GM21529 (cell line): Measurements from ENCODE around the gene GMCL1.
A peak's percentile ranks its signal among the peaks of the same experiment; 100 is the strongest.
"Not testable (repeated sequence)": the region's sequence is repeated elsewhere in the genome, so short reads cannot be mapped to it uniquely, and the experiment has no call there.

Source experiments
- ATAC-seq: cut with Tn5 transposase; IDR thresholded peaks from one replicate; pipeline ENCODE4 v1.9.1; 2021; ENCODE audit not compliant: unreplicated experiment

GMCL1 gene

DNA sequence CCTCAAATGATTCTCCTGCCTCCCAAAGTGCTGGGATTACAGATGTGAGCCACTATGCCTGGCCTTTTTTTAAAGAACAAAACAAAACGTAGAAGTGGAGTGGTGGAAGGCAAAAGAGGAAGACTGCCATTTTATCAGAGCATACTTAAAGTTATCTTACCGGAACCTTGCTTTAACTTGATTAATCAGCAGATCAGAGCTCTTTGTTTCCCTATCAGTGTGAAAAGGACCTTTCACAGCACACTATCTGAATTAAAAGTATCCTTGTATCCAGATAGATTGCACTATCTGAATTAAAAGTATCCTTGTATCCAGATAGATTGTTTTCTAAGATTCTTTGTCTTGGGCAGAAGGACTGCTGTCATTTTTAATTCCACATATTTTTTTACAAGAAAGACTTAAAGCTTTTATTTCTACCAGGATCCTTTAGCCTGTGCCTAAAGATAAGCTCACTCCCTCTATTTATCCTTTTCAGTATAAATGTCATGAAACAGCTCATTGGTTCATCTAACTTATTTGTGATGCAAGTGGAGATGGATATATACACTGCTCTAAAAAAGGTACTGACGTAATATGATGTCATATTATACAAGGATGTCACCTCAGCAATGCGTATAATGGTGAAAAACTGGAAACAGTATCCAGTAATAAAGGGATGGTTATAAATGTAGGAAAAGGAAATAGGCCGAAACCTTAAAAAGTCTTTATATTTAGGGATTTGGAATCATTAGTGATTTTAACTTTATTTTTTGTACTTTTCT, 17.8 kb downstream of the GMCL1 start:
- ATAC-seq: no peak

DNA sequence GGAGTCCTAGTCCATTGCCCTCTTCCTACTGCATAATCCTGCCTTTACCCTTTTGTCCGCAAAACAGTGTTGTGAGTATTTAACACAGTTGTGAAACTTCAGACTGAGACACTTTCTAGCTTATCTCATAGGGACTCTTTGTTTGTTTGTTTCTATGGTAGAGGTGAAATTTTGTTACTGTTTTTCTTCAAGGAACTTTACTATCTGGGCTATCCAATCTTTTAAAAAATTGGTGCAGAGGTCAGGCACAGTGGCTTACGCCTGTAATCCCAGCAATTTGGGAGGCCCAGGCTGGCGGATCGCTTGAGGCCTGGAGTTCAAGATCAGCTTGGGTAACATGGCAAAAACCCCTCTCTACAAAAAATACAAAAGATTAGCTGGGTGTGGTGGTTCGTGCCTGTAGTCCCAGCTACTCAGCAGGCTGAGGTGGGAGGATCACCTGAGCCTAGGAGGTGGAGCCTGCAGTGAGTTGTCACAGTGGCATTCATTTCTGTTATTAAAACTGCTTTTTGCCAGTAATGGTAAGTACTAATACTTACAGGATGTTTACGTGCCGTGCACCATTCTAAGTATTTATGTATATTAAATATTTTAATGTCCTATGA, 18.8 kb downstream of the GMCL1 start:
- no peak for ATAC-seq

DNA sequence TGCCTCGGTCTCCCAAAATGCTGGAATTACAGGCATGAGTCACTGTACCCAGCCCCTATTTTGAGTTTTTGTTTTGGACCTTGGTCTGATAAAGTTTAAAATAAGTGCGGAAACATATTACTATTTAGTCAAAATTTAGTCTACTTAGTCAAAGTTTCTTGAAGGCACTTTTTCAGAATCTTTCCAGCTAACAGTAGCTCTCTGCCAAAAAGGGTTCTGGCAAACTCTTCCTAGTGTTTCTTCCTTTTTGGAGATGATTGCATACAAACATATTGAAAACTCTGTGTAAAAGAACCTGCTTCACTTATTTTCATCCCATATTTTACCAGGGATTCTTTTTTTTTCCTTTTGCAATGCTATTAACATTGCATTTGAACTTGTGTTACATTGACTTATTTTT, 28.8 kb downstream of the GMCL1 start:
- no peak for ATAC-seq

DNA sequence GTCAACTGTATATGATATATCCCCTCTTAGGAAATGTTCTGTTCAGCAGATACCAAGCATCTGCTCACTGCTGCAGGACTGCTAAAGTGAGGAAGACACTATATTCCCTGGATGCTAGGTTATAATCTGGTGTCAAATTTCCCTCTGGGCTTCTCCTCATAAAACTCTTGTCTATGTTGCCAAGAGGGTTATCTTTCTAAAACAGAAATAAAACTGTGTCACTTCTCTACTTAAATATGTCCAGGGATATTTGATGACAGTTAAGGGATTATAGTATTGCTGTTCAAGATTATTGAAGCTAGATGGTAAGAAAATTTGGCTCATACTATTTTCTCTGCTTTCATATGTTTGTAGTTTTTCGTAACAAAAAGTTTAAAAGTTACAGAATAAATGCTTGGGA, 33.8 kb downstream of the GMCL1 start:
- no peak for ATAC-seq

DNA sequence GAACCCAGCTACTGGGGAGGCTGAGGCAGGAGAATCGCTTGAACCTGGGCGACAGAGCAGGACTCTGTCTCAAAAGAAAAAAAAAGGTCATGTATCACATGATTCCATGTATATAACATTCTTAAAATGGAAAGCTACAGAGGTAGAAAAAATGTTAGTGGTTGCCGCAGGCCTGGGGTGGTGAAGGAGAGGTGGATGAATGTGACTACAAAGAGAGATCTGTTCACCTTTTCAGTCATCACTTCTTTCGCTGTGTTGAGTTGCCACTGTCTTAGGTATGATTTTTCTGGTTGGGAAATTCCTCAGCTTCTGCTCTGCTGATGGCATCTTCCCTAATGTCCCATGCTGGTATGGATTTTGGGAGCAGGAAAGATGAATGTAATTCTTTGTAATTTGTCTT, 59.0 kb downstream of the GMCL1 start:
- no peak for ATAC-seq

DNA sequence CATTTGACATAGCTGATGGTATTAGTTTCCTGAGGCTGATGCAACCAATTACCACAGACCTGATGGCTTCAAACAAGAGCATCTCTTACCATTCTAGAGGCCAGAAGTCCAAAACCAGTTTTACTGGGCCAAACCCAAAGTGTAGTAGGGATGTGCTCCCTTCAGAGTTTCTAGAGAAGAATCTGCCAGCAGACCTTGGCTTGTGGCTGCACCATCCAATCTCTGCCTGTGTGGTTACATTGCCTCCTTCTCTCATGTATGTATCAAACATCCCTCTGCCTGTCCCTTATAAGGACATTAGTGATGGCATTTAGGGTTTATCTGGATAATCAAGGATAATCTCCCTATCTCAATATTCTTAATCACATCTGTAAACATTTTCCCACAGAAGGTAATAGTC, 59.8 kb downstream of the GMCL1 start:
- ATAC-seq: no peak

DNA sequence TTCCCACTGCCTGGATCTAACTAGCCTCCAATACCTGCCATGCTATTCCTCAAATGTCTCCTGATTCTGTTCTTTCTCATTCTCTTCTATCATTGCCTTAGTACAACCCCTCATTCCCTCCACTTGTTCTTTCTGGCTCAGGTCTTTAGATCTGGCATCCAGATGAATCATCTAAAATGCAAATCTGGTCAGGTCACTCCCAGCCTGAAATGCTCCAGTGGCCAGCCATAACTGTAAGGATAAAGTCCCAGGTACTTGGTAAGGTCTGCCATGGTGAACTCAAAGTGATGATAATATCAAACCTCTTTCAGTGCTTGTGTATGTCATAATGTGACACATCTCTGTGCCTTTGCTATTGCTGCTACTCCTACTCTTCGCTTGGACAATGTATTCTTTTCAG, 61.4 kb downstream of the GMCL1 start:
- ATAC-seq: no peak

DNA sequence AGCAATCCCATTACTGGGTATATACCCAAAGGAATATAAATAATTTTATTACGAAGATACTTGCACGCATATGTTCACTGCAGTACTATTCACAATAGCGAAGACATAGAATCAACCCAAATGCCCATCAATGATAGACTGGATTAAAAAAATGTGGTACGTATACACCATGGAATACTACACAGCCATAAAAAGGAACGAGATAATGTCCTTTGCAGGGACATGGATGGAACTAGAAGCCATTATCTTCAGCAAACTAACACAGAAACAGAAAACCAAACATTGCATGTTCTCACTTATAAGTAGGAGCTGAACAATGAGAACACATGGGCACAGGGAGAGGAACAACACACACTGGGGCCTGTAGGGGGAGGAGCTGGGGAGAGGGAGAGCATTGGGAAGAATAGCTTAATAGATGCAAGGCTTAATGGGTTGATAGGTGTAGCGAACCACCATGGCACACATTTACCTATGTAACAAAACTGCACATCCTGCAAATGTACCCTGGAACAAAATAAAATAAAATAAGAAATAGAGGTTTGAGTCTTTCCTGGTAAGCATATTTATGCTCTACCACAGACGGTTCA, 63.5 kb downstream of the GMCL1 start:
- not testable (repeated sequence) for ATAC-seq

DNA sequence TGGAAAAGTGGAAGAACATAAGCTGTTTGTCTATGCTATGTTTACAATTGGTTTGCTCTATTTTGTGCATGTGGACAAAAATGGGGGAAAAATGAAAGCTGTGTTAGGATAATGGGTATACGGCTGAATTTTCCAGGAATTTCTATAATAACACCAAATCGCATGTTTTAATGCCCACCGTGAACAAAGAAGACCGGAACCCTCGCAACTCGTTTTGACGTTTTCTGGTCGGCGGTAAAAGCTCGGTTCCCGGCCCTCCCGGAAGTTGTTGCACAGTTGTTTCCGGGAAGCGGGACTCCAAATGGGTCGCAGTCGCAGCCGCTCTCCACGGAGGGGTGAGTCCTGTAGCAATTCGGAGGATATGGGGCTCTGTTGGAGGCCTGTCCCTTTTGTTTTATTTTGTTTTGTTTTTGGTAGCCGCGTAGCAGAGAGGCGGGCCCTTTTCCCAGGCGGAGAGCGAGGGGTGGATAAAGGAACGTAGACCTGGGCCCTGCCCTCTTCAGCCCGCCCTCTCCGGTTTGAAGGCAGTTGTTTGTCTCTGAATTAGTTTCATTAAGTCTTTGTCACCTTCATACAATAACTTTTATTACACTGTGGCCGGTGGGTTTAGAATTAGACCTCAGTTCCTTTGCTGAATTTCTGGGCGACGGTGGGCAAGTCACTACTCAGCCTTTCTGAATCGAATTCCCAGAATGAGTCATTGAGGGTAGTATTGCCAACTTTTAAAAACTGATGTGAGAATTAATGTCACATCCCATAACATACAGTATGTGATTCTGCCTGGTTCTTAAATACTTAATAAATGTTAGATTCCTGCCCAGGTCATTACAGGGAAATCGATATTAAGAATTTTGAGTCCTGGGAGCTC, 64.5 kb downstream of the GMCL1 start, which contains the start of gene SNRNP27:
Gene SNRNP27 (plus strand): TSS at position 273 of the 868 bp plus-strand sequence. CDS start 29 bp downstream, at position 302.
- ATAC-seq: peak; percentile 76

DNA sequence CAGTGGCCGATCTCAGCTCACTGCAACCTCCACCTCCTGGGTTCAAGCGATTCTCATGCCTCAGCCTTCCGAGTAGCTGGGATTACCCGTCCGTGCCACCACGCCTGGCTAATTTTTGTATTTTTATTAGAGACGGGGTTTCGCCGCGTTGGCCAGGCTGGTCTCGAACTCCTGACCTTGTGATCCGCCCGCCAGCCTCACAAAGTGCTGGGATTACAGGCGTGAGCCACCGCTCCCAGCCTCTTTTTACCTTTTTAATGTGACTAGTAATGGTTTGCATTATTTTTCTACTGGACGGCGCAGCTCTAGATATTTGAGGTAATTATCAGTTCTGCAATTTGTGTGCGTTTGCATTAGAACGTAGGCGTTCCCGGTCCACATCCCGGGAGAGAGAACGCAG, 65.3 kb downstream of the GMCL1 start:
- not testable (repeated sequence) for ATAC-seq

DNA sequence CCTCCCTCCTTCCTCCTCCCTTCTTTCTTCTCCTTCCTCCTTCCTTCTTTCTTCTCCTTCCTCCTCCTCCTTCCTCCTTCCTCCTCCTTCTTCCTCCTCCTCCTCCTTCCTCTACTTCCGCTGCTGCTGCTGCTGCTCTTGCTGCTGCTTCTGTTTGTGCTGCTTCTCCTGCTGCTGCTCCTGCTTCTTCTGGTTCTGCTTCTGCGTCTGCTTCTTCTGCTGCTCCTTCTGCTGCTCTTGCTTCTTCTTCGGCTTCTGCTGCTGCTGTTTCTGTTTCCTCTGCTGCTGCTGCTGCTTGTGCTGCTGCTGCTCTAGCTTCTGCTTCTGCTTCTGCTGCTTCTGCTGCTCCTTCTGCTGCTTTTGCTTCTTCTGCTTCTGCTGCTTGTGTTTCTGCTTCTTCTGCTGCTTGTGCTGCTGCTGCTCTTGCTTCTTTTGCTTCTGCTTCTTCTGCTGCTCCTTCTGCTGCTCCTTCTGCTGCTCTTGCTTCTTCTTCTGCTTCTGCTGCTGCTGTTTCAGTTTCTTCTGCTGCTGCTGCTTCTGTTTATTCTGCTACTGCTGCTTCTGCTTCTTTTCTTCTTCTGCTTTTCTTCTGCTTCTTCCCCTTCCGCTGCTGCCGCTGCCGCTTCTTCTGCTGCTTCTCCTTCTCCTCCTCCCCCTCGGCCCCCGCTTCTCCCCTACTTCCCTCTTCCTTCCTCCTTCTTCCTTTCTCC, 72.9 kb downstream of the GMCL1 start:
- ATAC-seq: peak; percentile 45

DNA sequence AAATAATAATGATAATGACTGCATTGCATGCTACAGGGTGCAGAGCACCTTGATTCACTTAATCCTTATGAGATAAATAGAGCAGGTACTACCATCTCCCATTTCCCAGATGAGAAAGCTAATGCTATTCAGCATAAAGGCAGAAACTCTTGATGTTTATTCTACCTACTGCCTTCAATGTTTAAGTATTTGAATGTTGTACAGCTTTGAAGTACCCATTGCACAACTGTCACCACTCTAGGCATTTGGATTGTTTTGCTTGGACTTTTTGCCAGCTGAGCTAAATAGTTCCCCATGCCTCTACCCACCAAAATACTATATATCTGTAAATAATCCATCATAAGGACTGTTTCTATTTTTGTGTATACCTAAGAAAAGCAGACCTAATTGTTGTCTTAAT, 77.8 kb downstream of the GMCL1 start:
- no peak for ATAC-seq

DNA sequence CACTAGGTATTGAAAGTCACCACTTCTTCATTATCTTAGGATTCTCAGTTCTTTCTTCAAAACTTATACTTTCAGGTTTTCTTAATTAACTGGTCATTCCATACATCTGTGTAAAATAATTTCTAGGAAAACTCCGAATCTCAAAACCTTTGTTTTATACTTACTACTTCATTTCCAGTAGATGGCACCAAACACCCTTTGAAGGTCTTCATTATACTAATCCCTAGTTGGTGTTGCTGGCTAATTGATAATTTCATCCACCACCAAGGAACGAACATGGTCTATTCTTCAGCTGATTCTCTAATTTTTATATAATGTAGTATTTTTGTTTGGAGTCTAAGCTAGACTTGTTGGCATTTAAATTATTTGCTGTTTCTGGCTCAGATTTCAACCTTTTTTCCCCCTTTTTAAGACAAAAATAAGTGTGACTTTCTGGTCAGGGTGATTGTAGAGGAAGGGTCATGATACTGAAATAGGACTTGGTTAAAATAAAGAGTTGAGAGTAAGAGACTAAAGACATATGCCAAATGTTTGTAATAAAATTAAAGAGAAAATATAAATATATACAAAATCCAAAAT, 82.6 kb downstream of the GMCL1 start:
- ATAC-seq: no peak

DNA sequence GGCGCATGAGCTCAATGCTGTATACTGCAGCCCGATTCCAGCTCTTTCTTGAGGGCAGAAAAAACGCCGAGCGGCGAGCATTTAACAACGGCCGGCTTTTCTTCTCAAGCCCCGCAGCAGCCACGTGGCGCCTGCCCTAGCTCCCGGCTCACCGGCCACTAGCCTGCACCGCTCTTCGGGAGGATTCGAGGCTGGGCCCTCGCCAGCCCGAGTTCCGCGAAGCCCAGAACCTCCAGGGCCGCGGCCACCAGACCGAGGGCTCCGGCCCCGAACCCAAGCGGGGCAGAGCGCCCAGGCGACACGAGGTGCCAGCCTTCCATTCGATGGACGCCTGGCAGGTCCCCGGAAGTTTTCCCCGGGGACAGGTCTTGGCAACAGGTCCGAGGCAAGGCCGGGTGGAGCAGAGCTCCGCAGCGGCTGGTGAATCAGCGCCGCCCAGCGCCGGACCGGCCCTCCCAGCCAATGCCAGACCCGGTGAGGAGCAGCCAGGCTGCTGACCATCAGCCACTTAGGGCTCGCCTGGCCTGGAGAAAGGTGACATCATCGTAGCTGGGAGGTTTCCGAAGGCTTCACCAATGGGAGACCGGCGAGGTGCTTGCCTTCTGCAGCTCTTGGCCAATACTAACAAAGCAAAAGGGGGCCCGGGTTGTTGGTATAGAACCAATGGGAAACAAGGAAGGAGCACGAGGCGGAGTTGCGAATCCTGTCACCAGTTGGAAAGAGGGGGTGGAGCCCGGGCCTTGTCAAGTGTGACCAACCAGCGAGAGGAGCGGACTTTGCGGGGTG, 84.9 kb downstream of the GMCL1 start:
- peak; percentile 89 for ATAC-seq

DNA sequence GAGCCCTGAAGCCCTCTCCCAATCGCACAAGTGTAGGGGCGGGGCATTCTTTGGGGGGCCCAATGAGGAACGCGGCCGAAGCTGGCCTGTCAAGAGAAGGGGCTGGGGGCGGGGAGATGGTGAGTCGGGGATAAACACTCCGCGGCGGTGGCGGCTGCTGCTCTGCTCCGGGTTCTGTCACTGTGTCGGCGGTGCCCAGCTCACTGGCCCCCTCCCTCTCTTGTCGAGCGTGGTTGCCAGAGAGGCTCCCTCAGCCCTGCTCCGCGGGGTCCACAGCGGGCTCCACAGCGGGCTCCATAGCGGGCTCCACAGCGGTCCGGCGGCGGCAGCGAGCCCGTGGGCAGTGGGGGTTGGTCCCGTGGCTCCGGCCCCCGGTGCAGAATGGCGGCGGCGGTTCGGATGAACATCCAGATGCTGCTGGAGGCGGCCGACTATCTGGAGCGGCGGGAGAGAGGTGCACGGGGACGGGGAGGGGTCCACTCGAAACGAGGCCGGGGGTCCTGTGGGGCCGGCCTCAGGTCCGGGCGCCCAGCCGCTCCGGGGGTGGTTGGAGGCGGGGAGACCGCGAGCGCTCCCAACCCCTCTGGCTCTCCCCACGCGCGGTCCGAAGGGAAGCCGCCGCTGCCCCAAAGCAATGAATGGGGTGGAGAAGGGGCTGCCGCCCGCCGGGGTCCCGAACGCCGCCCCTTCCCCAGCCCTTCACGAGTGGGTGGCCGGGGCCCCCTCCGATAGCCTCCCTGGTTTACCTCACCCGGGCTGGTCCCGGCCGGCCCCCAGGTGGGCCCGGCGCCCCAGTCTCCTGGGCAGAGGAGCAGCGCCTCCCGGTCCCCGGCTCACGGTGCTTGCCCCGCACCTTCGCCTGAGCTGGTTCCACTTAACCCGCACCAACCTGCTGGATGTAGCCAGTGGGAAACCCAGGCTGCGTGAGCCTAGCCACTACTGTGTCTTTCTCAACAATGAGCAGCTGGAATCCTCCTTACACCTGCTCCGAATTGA, 85.8 kb downstream of the GMCL1 start, which contains the start of gene MXD1:
Gene MXD1 (plus strand): TSS at position 160 of the 996 bp plus-strand sequence. CDS start 222 bp downstream, at position 382.
- ATAC-seq: no peak

DNA sequence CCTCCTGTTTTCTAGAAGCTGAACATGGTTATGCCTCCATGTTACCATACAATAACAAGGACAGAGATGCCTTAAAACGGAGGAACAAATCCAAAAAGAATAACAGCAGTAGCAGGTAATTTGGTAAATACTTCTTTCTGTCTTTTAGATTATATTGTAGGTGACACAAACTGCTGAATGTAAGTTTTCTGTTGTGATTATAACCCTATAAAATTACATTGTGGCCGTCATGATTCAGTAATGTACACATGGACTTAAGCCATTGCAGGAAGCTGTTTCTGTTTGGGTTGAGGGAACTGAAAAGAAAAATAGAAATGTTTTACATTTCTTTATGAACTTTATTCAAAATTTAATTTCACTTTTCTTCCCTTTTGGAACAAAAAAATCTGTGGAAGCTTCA, 86.6 kb downstream of the GMCL1 start:
- no peak for ATAC-seq

DNA sequence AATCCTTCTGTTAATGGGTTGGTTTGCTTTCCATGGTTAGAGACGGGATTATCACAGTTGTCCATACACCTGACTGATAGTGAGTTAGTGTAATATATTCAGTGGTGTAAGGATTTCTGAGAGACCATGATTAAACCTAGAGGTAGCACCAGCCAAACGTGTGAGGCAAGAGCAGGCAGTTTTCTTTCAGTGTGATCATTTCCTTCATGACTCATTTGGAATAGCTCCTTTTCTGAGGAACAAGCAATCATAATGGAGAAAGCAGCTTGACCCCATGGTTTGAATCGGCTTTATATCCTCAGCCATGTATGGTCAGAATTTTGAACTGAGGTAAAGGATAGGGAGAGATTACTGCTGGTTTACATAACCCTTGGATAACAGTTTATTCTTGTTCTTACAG, 88.4 kb downstream of the GMCL1 start:
- no peak for ATAC-seq

DNA sequence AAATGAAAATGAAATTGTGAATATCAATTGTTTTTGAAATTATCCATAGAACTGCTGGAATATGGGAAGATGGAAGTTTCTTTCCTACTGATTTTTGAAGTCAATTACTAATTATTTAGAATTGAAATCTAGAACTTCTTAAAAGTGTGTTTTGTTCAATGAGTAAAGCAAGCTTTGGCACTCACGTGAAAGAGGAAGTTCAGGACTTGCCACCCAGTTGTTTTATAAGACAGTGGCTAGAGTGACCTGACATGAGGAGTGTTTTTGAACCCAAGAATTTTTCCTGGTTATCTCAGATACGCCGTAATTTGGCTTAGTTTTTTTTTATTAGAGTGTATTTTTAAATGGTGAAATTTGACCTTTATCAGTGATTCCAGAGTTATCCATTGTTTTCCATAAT, 88.9 kb downstream of the GMCL1 start:
- no peak for ATAC-seq
